ENCODE data around the gene IL1RAPL1. TPM values are rescaled to one million over a fixed set of nuclear protein-coding genes. Genes with fewer than 3 reads are reported as not detected.

The IL1RAPL1 gene
- total RNA-seq, 1 donor from 2014 or later = 0.66 TPM

DNA sequence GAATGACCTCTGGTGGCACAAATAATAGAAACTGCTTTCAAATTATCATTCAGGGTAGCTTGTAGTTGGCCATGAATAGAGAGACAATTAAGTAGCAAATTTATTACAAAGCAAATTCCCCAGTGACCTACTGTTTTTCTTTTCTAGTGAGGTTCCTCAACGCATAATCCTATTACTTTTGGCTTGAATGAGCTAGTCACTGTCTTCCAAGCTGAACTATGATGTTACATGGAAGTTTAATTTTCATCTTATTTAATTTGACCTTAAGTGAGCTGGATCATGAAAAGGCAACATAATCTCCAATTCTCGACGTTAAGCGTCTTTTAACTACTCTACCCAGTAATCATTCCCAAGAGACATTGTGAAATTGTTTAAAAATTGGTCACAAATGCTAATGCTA lies 1280.7 kb downstream of the IL1RAPL1 start:
- no peak overlapping the region for H3K4me3 Mint-ChIP-seq (ENCODE audit: unreplicated experiment)
- H3K36me3 Mint-ChIP-seq (ENCODE audit: unreplicated experiment) = no peaks in the 10 kb centered on the region
- no peaks in the 10 kb centered on the region for H3K9me3 Mint-ChIP-seq (ENCODE audit: unreplicated experiment)
- no peak overlapping the region for H3K27ac Mint-ChIP-seq (ENCODE audit: unreplicated experiment)
- H3K27me3 Mint-ChIP-seq (ENCODE audit: unreplicated experiment) = peaks cover 2% of the 10 kb centered on the region
- H3K4me1 Mint-ChIP-seq (ENCODE audit: low read depth, unreplicated experiment) = no peaks in the 10 kb centered on the region
- TF ChIP-seq, protein P1, sequence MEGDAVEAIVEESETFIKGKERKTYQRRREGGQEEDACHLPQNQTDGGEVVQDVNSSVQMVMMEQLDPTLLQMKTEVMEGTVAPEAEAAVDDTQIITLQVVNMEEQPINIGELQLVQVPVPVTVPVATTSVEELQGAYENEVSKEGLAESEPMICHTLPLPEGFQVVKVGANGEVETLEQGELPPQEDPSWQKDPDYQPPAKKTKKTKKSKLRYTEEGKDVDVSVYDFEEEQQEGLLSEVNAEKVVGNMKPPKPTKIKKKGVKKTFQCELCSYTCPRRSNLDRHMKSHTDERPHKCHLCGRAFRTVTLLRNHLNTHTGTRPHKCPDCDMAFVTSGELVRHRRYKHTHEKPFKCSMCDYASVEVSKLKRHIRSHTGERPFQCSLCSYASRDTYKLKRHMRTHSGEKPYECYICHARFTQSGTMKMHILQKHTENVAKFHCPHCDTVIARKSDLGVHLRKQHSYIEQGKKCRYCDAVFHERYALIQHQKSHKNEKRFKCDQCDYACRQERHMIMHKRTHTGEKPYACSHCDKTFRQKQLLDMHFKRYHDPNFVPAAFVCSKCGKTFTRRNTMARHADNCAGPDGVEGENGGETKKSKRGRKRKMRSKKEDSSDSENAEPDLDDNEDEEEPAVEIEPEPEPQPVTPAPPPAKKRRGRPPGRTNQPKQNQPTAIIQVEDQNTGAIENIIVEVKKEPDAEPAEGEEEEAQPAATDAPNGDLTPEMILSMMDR (IDR thresholded peaks at IDR 0.05; ENCODE audit: partially characterized antibody, unreplicated experiment) = no peak
- no peak for DNase-seq

DNA sequence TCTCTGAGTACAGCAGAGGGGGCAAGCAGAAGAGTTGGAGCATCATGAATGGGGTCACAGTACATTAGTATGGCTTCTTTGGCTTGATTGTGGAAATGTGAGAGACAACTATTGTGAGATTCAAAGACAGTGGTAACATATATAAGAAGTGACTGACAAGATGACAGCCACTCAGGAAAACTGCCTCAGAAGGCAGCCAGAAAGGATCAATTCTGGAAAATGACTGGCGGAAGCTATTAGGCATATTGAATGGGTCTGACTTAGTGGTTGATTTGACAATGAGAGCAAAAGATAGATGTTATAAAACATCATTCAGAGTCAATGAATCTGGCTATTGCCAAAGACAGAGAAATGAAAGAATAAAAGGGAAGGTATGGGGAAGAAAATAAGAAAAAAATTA lies 1282.6 kb downstream of the IL1RAPL1 start:
- no peak for DNase-seq
- no peaks in the 10 kb centered on the region for H3K9me3 Mint-ChIP-seq (ENCODE audit: unreplicated experiment)
- no peak overlapping the region for H3K4me3 Mint-ChIP-seq (ENCODE audit: unreplicated experiment)
- peaks cover 2% of the 10 kb centered on the region for H3K27me3 Mint-ChIP-seq (ENCODE audit: unreplicated experiment)
- H3K27ac Mint-ChIP-seq (ENCODE audit: unreplicated experiment) = no peak overlapping the region
- TF ChIP-seq, protein P1 (IDR thresholded peaks at IDR 0.05; ENCODE audit: partially characterized antibody, unreplicated experiment) = no peak
- no peaks in the 10 kb centered on the region for H3K4me1 Mint-ChIP-seq (ENCODE audit: low read depth, unreplicated experiment)
- no peaks in the 10 kb centered on the region for H3K36me3 Mint-ChIP-seq (ENCODE audit: unreplicated experiment)

DNA sequence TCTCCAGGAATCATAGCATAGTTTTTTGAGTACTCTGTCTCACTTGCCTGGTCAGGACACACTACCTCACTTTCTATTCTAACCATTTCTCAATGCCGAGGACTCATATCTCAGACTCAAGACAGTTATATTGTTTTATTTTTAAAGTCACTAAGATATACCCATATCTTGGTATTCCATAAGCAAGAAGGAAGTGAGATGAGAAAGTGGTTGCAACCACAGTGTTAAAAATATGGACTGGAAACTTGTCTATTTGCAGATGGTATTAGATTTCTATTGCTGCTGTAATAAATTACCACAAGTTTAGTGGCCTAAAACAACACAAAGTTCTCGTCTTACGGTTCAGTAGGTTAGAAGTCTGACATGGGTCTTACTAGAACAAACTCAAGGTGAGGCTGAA lies 1283.4 kb downstream of the IL1RAPL1 start:
- no peak for DNase-seq
- TF ChIP-seq, protein P1 (IDR thresholded peaks at IDR 0.05; ENCODE audit: partially characterized antibody, unreplicated experiment) = no peak
- H3K4me3 Mint-ChIP-seq (ENCODE audit: unreplicated experiment) = no peak overlapping the region
- H3K4me1 Mint-ChIP-seq (ENCODE audit: low read depth, unreplicated experiment) = no peaks in the 10 kb centered on the region
- no peaks in the 10 kb centered on the region for H3K36me3 Mint-ChIP-seq (ENCODE audit: unreplicated experiment)
- no peak overlapping the region for H3K27ac Mint-ChIP-seq (ENCODE audit: unreplicated experiment)
- peaks cover 2% of the 10 kb centered on the region for H3K27me3 Mint-ChIP-seq (ENCODE audit: unreplicated experiment)
- no peaks in the 10 kb centered on the region for H3K9me3 Mint-ChIP-seq (ENCODE audit: unreplicated experiment)

DNA sequence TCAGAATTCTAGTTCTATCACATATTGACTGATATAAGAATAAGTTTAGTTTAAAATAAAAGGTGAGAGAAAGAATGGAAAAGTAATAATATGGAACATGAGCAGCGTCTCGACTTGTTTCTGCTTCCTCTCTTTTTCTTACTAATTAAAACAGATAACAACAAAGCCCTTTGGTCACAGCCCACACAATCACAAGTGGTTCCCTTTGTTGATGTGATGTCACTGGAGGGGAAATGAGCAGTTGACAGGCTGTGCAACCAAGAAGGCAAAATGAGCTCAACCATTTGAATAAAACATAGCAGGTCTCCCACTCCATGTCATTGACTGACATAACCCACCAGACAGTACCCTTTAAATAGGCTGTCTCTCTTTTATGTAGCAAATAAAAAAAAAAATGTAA lies 1285.6 kb downstream of the IL1RAPL1 start:
- Mint-ChIP-seq H3K27me3 (ENCODE audit: unreplicated experiment) (peaks cover 2% of the 10 kb centered on the region), H3K36me3 (ENCODE audit: unreplicated experiment) (no peaks in the 10 kb centered on the region), H3K4me1 (ENCODE audit: low read depth, unreplicated experiment) (no peaks in the 10 kb centered on the region), H3K9me3 (ENCODE audit: unreplicated experiment) (no peaks in the 10 kb centered on the region), H3K27ac (ENCODE audit: unreplicated experiment) (no peak overlapping the region), H3K4me3 (ENCODE audit: unreplicated experiment) (no peak overlapping the region)
- DNase-seq = no peak
- TF ChIP-seq, protein P1 (IDR thresholded peaks at IDR 0.05; ENCODE audit: partially characterized antibody, unreplicated experiment) = no peak

DNA sequence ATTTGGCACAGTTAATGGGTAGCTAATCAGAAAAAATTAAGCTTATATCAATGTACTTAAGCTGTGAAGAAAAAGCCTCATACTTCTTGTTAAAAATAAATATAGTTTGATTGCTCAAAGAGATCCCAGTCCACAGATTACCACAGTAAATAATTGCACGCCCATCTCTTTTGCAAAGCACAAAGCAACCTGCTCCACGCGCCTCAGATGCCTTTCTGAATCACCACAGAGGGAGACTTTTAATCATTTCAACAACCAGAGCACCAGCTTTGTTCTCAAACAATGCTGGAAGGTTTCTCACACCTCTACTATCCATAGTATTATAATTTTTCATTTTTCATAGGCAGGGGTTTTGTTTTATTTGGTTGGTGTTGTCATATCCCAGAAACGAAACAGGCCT lies 1289.5 kb downstream of the IL1RAPL1 start:
- Mint-ChIP-seq H3K4me1 (ENCODE audit: low read depth, unreplicated experiment) (no peaks in the 10 kb centered on the region), H3K27ac (ENCODE audit: unreplicated experiment) (no peak overlapping the region)

More for the DNA sequence above, 1289.5 kb downstream of the IL1RAPL1 start:
- Mint-ChIP-seq H3K4me3 (ENCODE audit: unreplicated experiment) (no peak overlapping the region), H3K27me3 (ENCODE audit: unreplicated experiment) (peaks cover 1% of the 10 kb centered on the region), H3K36me3 (ENCODE audit: unreplicated experiment) (no peaks in the 10 kb centered on the region), H3K9me3 (ENCODE audit: unreplicated experiment) (no peaks in the 10 kb centered on the region)
- DNase-seq = no peak
- TF ChIP-seq, protein P1 (IDR thresholded peaks at IDR 0.05; ENCODE audit: partially characterized antibody, unreplicated experiment) = no peak

Measured in glutamatergic neuron (in vitro differentiated cells).